Sigmoid colon (tissue), 4 donors: ENCODE data around the gene BRAF.

Source experiments
- POLR2A ChIP-seq, 2 donors: fragments of 450-650 bp; IDR thresholded peaks; one replicate each; pipeline ENCODE4 v1.6.1; 2016; ENCODE audit warnings: antibody characterized with exemption in 2 of 2, mild to moderate bottlenecking in 2 of 2, moderate library complexity in 2 of 2
- POLR2AphosphoS5 ChIP-seq, 4 donors: sonication (generic); formaldehyde crosslinking; IDR thresholded peaks; one replicate each; pipeline ENCODE4 v1.6.1; 2017; ENCODE audit warnings: antibody characterized with exemption in 4 of 4
- TF ChIP-seq, protein P1 (sequence below), 4 experiments: fragments of 450-650 bp in 3 of 4; fragments of 200-600 bp in 1 of 4; IDR thresholded peaks; one replicate each; pipeline ENCODE4 v1.5.1; 2016 to 2019; ENCODE audit warnings: antibody characterized with exemption in 4 of 4, mild to moderate bottlenecking in 3 of 4, moderate library complexity in 2 of 4

- TF ChIP-seq POLR2AphosphoS5 (IDR thresholded peaks at IDR 0.05), result no peak
- TF ChIP-seq, protein P1, sequence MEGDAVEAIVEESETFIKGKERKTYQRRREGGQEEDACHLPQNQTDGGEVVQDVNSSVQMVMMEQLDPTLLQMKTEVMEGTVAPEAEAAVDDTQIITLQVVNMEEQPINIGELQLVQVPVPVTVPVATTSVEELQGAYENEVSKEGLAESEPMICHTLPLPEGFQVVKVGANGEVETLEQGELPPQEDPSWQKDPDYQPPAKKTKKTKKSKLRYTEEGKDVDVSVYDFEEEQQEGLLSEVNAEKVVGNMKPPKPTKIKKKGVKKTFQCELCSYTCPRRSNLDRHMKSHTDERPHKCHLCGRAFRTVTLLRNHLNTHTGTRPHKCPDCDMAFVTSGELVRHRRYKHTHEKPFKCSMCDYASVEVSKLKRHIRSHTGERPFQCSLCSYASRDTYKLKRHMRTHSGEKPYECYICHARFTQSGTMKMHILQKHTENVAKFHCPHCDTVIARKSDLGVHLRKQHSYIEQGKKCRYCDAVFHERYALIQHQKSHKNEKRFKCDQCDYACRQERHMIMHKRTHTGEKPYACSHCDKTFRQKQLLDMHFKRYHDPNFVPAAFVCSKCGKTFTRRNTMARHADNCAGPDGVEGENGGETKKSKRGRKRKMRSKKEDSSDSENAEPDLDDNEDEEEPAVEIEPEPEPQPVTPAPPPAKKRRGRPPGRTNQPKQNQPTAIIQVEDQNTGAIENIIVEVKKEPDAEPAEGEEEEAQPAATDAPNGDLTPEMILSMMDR (IDR thresholded peaks at IDR 0.05), result no peak
- no peak for TF ChIP-seq POLR2A (IDR thresholded peaks at IDR 0.05)
Observed at GRCh38 chr7:140698477-140698876, 226.3 kb downstream of the BRAF start.
